ENCODE data around the gene PIP5K1A. TPM values are rescaled to one million over a fixed set of nuclear protein-coding genes. Genes with fewer than 3 reads are reported as not detected.
A peak's percentile ranks its signal among the peaks of the same experiment; 100 is the strongest.
"Not testable (repeated sequence)": the region's sequence is repeated elsewhere in the genome, so short reads cannot be mapped to it uniquely, and the experiment has no call there.

PIP5K1A gene
- total RNA-seq, 1 experiment from 2014 or later: 30.9 TPM

- DNase-seq (ENCODE audit: low read depth): no peak
Measured at GRCh38 chr1:151193304-151193703, 5.0 kb upstream of the PIP5K1A start.

GRCh38 chr1:151193856-151194255, 4.5 kb upstream of the PIP5K1A start:
- no peak for DNase-seq (ENCODE audit: low read depth)

GRCh38 chr1:151194894-151195594, 3.3 kb upstream of the PIP5K1A start:
- peak; percentile 93 for DNase-seq (ENCODE audit: low read depth)

- DNase-seq (ENCODE audit: low read depth): peak; percentile 80
Measured at GRCh38 chr1:151196292-151196800, 2.0 kb upstream of the PIP5K1A start.

GRCh38 chr1:151197863-151198253, 494 bp upstream of the PIP5K1A start:
- peak; percentile 7 for DNase-seq (ENCODE audit: low read depth)

- DNase-seq (ENCODE audit: low read depth): peak; percentile 63
Measured at GRCh38 chr1:151199873-151200581, 1.7 kb downstream of the PIP5K1A start.

GRCh38 chr1:151205381-151205965, 7.1 kb downstream of the PIP5K1A start:
- DNase-seq (ENCODE audit: low read depth): not testable (repeated sequence)

GRCh38 chr1:151210830-151211229, 12.5 kb downstream of the PIP5K1A start:
- DNase-seq (ENCODE audit: low read depth): no peak

GRCh38 chr1:151211972-151212705, 13.8 kb downstream of the PIP5K1A start:
- no peak for DNase-seq (ENCODE audit: low read depth)

GRCh38 chr1:151213560-151213959, 15.2 kb downstream of the PIP5K1A start:
- DNase-seq (ENCODE audit: low read depth): no peak

- no peak for DNase-seq (ENCODE audit: low read depth)
Measured at GRCh38 chr1:151221616-151222015, 23.3 kb downstream of the PIP5K1A start.

- no peak for DNase-seq (ENCODE audit: low read depth)
Measured at GRCh38 chr1:151222130-151222529, 23.8 kb downstream of the PIP5K1A start.

- DNase-seq (ENCODE audit: low read depth): no peak
Measured at GRCh38 chr1:151235235-151235634, 36.9 kb downstream of the PIP5K1A start.

GRCh38 chr1:151237678-151238466, 39.5 kb downstream of the PIP5K1A start:
- no peak for DNase-seq (ENCODE audit: low read depth)

- peak; percentile 64 for DNase-seq (ENCODE audit: low read depth)
Measured at GRCh38 chr1:151238467-151238739, 40.1 kb downstream of the PIP5K1A start.

GRCh38 chr1:151242442-151242841, 44.1 kb downstream of the PIP5K1A start:
- DNase-seq (ENCODE audit: low read depth): no peak

GRCh38 chr1:151243683-151244216, 45.4 kb downstream of the PIP5K1A start:
- DNase-seq (ENCODE audit: low read depth): no peak

GRCh38 chr1:151246786-151247185, 48.4 kb downstream of the PIP5K1A start:
- DNase-seq (ENCODE audit: low read depth): no peak

- DNase-seq (ENCODE audit: low read depth): peak; percentile 69
Measured at GRCh38 chr1:151251656-151252470, 53.5 kb downstream of the PIP5K1A start.

Data from Daoy (cell line).